GM19239 (cell line): ENCODE results near the gene CPN1.
A peak's percentile ranks its signal among the peaks of the same experiment; 100 is the strongest.
"Not testable (repeated sequence)": the region's sequence is repeated elsewhere in the genome, so short reads cannot be mapped to it uniquely, and the experiment has no call there.

ENCODE experiments used
- DNase-seq: peaks from one replicate; pipeline ENCODE4 v3.0.0; 2011; ENCODE audit warnings: low spot score; ENCODE audit not compliant: insufficient read length
- FAIRE-seq: peaks from 2 replicates; lab custom pipeline; 2011; peaks lifted over from hg19 to GRCh38; lab: Jason Lieb, UNC

CPN1 gene

GRCh38 chr10:100033766-100034418 is 47.8 kb downstream of the CPN1 start:
- FAIRE-seq (no peak), DNase-seq (no peak)

GRCh38 chr10:100027416-100027815 is 54.3 kb downstream of the CPN1 start:
- no peak for DNase-seq
- no peak for FAIRE-seq

- no peak for FAIRE-seq
Observed at GRCh38 chr10:100025576-100025975, 56.1 kb downstream of the CPN1 start.

GRCh38 chr10:100024748-100025147 is 56.9 kb downstream of the CPN1 start:
- no peak for FAIRE-seq
- no peak for DNase-seq

More at GRCh38 chr10:100025576-100025975, 56.1 kb downstream of the CPN1 start:
- no peak for DNase-seq

- DNase-seq (no peak), FAIRE-seq (no peak)
Observed at GRCh38 chr10:100022403-100022802, 59.3 kb downstream of the CPN1 start.

- FAIRE-seq, result peak; percentile 78
- DNase-seq, result no peak
Observed at GRCh38 chr10:100021322-100021721, 60.3 kb downstream of the CPN1 start.

- no peak for DNase-seq
- FAIRE-seq, result peak; percentile 18
Observed at GRCh38 chr10:100020886-100021253, 60.8 kb downstream of the CPN1 start.

- FAIRE-seq, result peak; percentile 83
Observed at GRCh38 chr10:100020142-100020885, 61.4 kb downstream of the CPN1 start.

GRCh38 chr10:100019787-100020141 is 61.9 kb downstream of the CPN1 start:
- FAIRE-seq, result no peak

More at GRCh38 chr10:100020142-100020885, 61.4 kb downstream of the CPN1 start:
- DNase-seq, result peak; percentile 48

GRCh38 chr10:100014071-100014762 is 67.5 kb downstream of the CPN1 start:
- FAIRE-seq, result peak; percentile 95

More at GRCh38 chr10:100019787-100020141, 61.9 kb downstream of the CPN1 start:
- DNase-seq, result no peak

GRCh38 chr10:100013621-100014020 is 68.0 kb downstream of the CPN1 start:
- DNase-seq (no peak), FAIRE-seq (no peak)

More at GRCh38 chr10:100014071-100014762, 67.5 kb downstream of the CPN1 start:
- DNase-seq, result peak; percentile 38

GRCh38 chr10:100011906-100012305 is 69.8 kb downstream of the CPN1 start:
- FAIRE-seq, DNase-seq: not testable (repeated sequence)

GRCh38 chr10:100009793-100010676 is 71.6 kb downstream of the CPN1 start, which contains the start of gene DNMBP:
TSS of gene DNMBP (minus strand) at chr10:100009947. CDS start at chr10:99972124, 37,823 bp downstream.
- FAIRE-seq (peak; percentile 44), DNase-seq (peak; percentile 94)

GRCh38 chr10:100009283-100009792 is 72.3 kb downstream of the CPN1 start:
- peak; percentile 11 for FAIRE-seq

GRCh38 chr10:100008708-100009282 is 72.9 kb downstream of the CPN1 start:
- no peak for DNase-seq
- peak; percentile 26 for FAIRE-seq

More at GRCh38 chr10:100009283-100009792, 72.3 kb downstream of the CPN1 start:
- no peak for DNase-seq

- DNase-seq (no peak), FAIRE-seq (no peak)
Observed at GRCh38 chr10:100008142-100008522, 73.5 kb downstream of the CPN1 start.

GRCh38 chr10:100007231-100008141 is 74.2 kb downstream of the CPN1 start:
- DNase-seq (no peak), FAIRE-seq (no peak)

- peak; percentile 54 for FAIRE-seq
- no peak for DNase-seq
Observed at GRCh38 chr10:100006243-100006886, 75.3 kb downstream of the CPN1 start.
